PC-3 (cell line): ENCODE data around the gene CRB2. TPM values are rescaled to one million over a fixed set of nuclear protein-coding genes. Genes with fewer than 3 reads are reported as not detected.

Source experiments
- ATAC-seq: fragments of 200-7000 bp; cut with Tn5 transposase; 2 replicates; pipeline ENCODE4 v1.9.1; 2020; ENCODE audit warnings: mild to moderate bottlenecking, moderate library complexity
- BruUV-seq: library from RNA; stranded (reverse); fragments of 400-500 nt; replicated peaks from 2 replicates; lab custom pipeline; 2021; lab: Mats Ljungman, UMichigan
- CTCF ChIA-PET: fragments of 300-600 bp; sonication (Branson Sonifier 250); formaldehyde crosslinking; loops from one replicate; lab custom pipeline; 2022; ENCODE audit warnings: antibody characterized with exemption; lab: Charles Lee
- POLR2A ChIA-PET: fragments of 300-600 bp; sonication (Branson Sonifier 250); formaldehyde crosslinking; loops from one replicate; lab custom pipeline; 2022; ENCODE audit warnings: antibody characterized with exemption; ENCODE audit not compliant: unreplicated experiment; lab: Charles Lee
- DNase-seq: peaks from one replicate; pipeline ENCODE4 v3.0.0-alpha.2; 2015
- H2AFZ ChIP-seq: fragments of 300-600 bp; sonication (generic); 2 replicates; pipeline ENCODE4 v1.6.0; 2016; ENCODE audit warnings: antibody characterized with exemption, low read length
- H3F3A ChIP-seq: fragments of 300-600 bp; sonication (generic); one replicate; pipeline ENCODE4 v1.6.0; 2017; ENCODE audit warnings: antibody characterized with exemption, low read length, control low read depth, mild to moderate bottlenecking; ENCODE audit not compliant: unreplicated experiment
- H3K27ac ChIP-seq: fragments of 300-600 bp; sonication (generic); 2 replicates; pipeline ENCODE4 v1.5.1; 2016; ENCODE audit warnings: mild to moderate bottlenecking, low read length
- H3K27me3 ChIP-seq: fragments of 300-600 bp; sonication (generic); 2 replicates; pipeline ENCODE4 v1.6.1; 2016; ENCODE audit warnings: low read length, mixed read lengths
- H3K36me3 ChIP-seq: fragments of 300-600 bp; sonication (generic); 2 replicates; pipeline ENCODE4 v1.6.1; 2016; ENCODE audit warnings: low read depth, mixed run types, low read length, mixed read lengths
- H3K4me1 ChIP-seq: fragments of 300-600 bp; sonication (generic); 2 replicates; pipeline ENCODE4 v1.5.1; 2016; ENCODE audit warnings: low read length; ENCODE audit not compliant: insufficient read depth
- H3K4me2 ChIP-seq: fragments of 300-600 bp; sonication (generic); 2 replicates; pipeline ENCODE4 v1.6.0; 2016; ENCODE audit warnings: low read length
- H3K4me3 ChIP-seq: fragments of 300-600 bp; sonication (generic); 2 replicates; pipeline ENCODE4 v1.5.1; 2016; ENCODE audit warnings: mild to moderate bottlenecking, low read length, mixed read lengths
- H3K79me2 ChIP-seq: fragments of 300-600 bp; sonication (generic); 2 replicates; pipeline ENCODE4 v1.6.1; 2017; ENCODE audit warnings: low read length, mixed read lengths
- H3K9ac ChIP-seq: fragments of 300-600 bp; sonication (generic); 2 replicates; pipeline ENCODE4 v1.6.0; 2016; ENCODE audit warnings: mild to moderate bottlenecking, low read length
- H3K9me2 ChIP-seq: fragments of 300-600 bp; sonication (generic); replicated peaks from 2 replicates; pipeline ENCODE4 v1.6.1; 2016; ENCODE audit warnings: mixed run types, low read length, mixed read lengths
- H3K9me3 ChIP-seq: fragments of 300-600 bp; sonication (generic); 2 replicates; pipeline ENCODE4 v1.6.1; 2016; ENCODE audit warnings: low read length, mixed read lengths
- H4K20me1 ChIP-seq: fragments of 300-600 bp; sonication (generic); 2 replicates; pipeline ENCODE4 v1.6.1; 2016; ENCODE audit warnings: low read length, mixed read lengths
- EZH2 ChIP-seq: fragments of 300-600 bp; sonication (generic); IDR thresholded peaks from one replicate; pipeline ENCODE4 v1.6.1; 2017; ENCODE audit warnings: antibody characterized with exemption, mild to moderate bottlenecking, low read length; ENCODE audit not compliant: unreplicated experiment
- EZH2phosphoT487 ChIP-seq: fragments of 300-600 bp; sonication (generic); IDR thresholded peaks from 2 replicates; pipeline ENCODE4 v1.6.1; 2018; ENCODE audit warnings: mild to moderate bottlenecking, antibody characterized with exemption, low read length, borderline replicate concordance
- intact Hi-C: fragments of 100-400 bp; cut with micrococcal nuclease; formaldehyde crosslinking; loops from 2 replicates; pipeline ENCODE4 v1.9.0; 2023
- total RNA-seq: library from RNA; depleted of rRNA; stranded (reverse); fragments of >200 nt; gene quantifications from 2 replicates; pipeline ENCODE4 v1.2.3, GENCODE V29; 2014
- TF ChIP-seq, protein P1 (sequence below): fragments of 300-600 bp; sonication (generic); conservative IDR thresholded peaks from 2 replicates; pipeline ENCODE4 v1.5.1; 2017; ENCODE audit warnings: antibody characterized with exemption, low read depth, mild to moderate bottlenecking, low read length

The CRB2 gene
- total RNA-seq, 1 experiment from 2014 or later = not detected

DNA sequence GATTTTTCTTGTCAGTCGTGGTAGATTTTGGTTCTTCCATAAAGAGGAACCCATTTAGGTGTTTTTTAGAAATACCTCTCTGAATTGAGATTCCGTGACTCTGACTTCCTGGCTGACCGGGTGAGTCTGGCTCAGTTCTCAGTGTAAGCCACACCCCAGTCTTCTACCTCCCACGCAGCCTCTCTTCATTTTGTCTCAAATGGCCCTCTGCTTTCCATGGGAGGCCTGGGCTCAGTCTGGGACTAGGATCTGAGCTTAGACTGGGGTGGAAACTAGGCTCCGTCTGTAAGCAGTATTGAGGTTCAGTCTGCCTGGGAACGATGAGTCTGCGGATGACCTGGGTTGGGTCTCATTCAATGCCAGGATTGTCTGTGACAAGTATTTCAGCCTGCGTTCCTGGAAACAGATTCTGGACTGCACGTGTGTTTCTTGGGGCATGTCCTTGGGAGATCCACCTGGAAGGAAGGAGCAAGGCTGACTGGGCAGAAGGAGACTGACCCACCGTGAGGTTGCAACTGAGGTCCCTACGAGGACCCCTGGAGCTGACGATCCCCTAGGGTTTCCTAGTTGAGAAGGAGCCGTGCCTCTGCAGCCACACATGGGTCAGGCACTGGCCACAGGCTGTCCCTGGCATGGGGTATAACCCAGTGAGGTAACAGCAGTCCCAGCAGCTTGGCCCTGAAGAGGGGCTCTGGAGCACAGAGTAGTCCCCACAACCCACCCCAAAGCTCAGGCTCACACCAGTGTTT lies 12.4 kb upstream of the CRB2 start:
- ChIA-PET POLR2A (interaction anchor here (0.5 kb wide), 1 partner anchor 1898 kb away, joined by 5 read pairs; no protein-coding TSS in a partner anchor), CTCF (no interaction called here)
- Histone ChIP-seq H3K9me3 (no peaks in the 10 kb centered on the region), H3K79me2 (no peaks in the 10 kb centered on the region), H4K20me1 (no peaks in the 10 kb centered on the region), H3K9ac (no peak overlapping the region), H3K4me3 (no peak overlapping the region), H3K36me3 (no peaks in the 10 kb centered on the region), H3F3A (no peaks in the 10 kb centered on the region), H3K4me1 (no peaks in the 10 kb centered on the region; the same call in 1 of the 2 replicates), H3K9me2 (no peaks in the 10 kb centered on the region), H2AFZ (no peak overlapping the region), H3K27me3 (no peaks in the 10 kb centered on the region), H3K4me2 (no peak overlapping the region), H3K27ac (no peak overlapping the region)
- no peak for DNase-seq
- intact Hi-C loops = no loop called here
- no peak for ATAC-seq
- no TSS peak for BruUV-seq
- TF ChIP-seq, protein P1, sequence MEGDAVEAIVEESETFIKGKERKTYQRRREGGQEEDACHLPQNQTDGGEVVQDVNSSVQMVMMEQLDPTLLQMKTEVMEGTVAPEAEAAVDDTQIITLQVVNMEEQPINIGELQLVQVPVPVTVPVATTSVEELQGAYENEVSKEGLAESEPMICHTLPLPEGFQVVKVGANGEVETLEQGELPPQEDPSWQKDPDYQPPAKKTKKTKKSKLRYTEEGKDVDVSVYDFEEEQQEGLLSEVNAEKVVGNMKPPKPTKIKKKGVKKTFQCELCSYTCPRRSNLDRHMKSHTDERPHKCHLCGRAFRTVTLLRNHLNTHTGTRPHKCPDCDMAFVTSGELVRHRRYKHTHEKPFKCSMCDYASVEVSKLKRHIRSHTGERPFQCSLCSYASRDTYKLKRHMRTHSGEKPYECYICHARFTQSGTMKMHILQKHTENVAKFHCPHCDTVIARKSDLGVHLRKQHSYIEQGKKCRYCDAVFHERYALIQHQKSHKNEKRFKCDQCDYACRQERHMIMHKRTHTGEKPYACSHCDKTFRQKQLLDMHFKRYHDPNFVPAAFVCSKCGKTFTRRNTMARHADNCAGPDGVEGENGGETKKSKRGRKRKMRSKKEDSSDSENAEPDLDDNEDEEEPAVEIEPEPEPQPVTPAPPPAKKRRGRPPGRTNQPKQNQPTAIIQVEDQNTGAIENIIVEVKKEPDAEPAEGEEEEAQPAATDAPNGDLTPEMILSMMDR = no peak
- TF ChIP-seq EZH2phosphoT487 (no peak), EZH2 (no peak)

DNA sequence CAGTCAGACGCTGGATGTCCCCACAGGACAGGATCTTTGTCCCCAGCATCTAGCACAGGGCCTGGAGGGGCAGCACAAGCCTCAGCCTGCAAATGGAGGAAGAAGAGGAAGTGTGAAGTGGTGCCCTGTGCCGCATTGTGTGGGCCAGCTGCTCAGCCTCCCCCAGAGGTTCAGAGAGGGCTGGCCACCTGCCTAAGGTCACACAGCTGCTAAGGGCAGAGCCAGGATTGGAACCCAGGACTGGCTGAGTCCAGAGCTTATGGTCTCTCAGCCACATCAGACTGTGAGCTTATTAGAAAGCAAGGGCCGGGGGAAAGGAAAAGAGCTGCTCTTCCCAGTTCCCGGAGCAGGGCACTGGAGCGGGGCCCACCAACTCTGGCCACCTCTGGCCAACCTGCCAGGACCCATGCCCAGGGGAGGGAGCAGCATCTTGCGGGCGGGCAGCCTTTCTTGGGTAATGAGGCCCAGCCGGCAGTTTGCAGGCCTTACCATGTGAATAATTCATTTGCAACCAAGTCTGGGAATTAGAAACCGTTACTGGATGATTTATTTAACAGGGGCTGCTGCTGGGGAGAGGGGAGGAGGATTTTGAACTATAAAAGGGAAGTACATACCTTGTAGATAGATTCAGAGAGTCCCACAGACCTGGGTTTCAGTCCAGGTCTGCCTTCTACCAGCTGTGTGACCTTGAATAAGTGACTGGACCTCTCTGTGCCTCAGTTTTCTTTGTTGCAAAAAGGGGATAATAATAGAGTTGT lies 11.6 kb upstream of the CRB2 start:
- no peaks in the 10 kb centered on the region for H3K36me3 ChIP-seq
- H3K9me2 ChIP-seq = no peaks in the 10 kb centered on the region
- H3K9me3 ChIP-seq = no peaks in the 10 kb centered on the region
- ChIA-PET POLR2A (interaction anchor here (0.5 kb wide), 1 partner anchor 1897 kb away, joined by 5 read pairs; no protein-coding TSS in a partner anchor), CTCF (no interaction called here)
- no peaks in the 10 kb centered on the region for H4K20me1 ChIP-seq
- H3K9ac ChIP-seq = no peak overlapping the region
- no peak overlapping the region for H3K4me3 ChIP-seq
- intact Hi-C loops = no loop called here
- no peaks in the 10 kb centered on the region for H3K79me2 ChIP-seq
- H3F3A ChIP-seq = no peaks in the 10 kb centered on the region
- no peak for ATAC-seq
- H3K4me1 ChIP-seq = no peaks in the 10 kb centered on the region; the same call in 1 of the 2 replicates
- H3K27ac ChIP-seq = no peak overlapping the region
- TF ChIP-seq EZH2phosphoT487 = no peak
- TF ChIP-seq EZH2 = no peak
- TF ChIP-seq, protein P1 = no peak
- DNase-seq = no peak
- BruUV-seq = no TSS peak
- no peak overlapping the region for H2AFZ ChIP-seq
- no peak overlapping the region for H3K4me2 ChIP-seq
- no peaks in the 10 kb centered on the region for H3K27me3 ChIP-seq

DNA sequence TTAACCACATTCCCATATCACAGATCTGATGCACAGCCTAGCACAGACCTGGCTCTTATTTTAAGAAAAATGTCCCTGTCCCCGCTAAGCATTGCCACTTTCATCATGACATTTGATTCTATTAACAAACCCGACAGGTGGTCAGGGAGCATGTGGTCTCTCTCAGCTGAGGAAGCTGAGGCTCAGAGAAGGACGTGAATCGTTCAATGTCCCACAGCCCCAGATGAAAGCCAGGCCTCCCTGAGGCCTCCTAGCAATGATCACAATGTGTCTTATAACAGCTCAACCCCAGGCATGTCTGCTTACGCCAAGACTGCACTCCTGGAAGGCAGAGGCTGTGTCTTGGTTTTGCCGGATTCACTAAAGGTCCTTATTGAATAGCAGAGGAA lies 10.4 kb upstream of the CRB2 start:
- no peak overlapping the region for H3K9ac ChIP-seq
- DNase-seq (no peak), ATAC-seq (no peak)
- no peaks in the 10 kb centered on the region for H3K9me3 ChIP-seq
- no peaks in the 10 kb centered on the region for H3K27me3 ChIP-seq
- POLR2A ChIA-PET = no interaction called here
- no peaks in the 10 kb centered on the region for H3F3A ChIP-seq
- no peak overlapping the region for H3K27ac ChIP-seq
- intact Hi-C loops = no loop called here
- TF ChIP-seq EZH2phosphoT487 (no peak), EZH2 (no peak)
- TF ChIP-seq, protein P1 = no peak
- CTCF ChIA-PET = no interaction called here
- H3K79me2 ChIP-seq = no peaks in the 10 kb centered on the region
- H3K9me2 ChIP-seq = no peaks in the 10 kb centered on the region
- H4K20me1 ChIP-seq = no peaks in the 10 kb centered on the region
- no peaks in the 10 kb centered on the region for H3K36me3 ChIP-seq
- H3K4me2 ChIP-seq = no peak overlapping the region
- no peak overlapping the region for H3K4me3 ChIP-seq
- no peak overlapping the region for H2AFZ ChIP-seq
- H3K4me1 ChIP-seq = no peaks in the 10 kb centered on the region
- no TSS peak for BruUV-seq
